H1 (cell line): Measurements from ENCODE around the gene CBLC. TPM values are rescaled to one million over a fixed set of nuclear protein-coding genes. Genes with fewer than 3 reads are reported as not detected.

Experiments
- CTCF ChIA-PET: fragments of 300-600 bp; sonication (Branson Sonifier 250); formaldehyde crosslinking; loops from one replicate; lab custom pipeline; 2021; ENCODE audit not compliant: partially characterized antibody; lab: Charles Lee
- POLR2A ChIA-PET: fragments of 300-600 bp; sonication (Branson Sonifier 250); formaldehyde crosslinking; loops from one replicate; lab custom pipeline; 2021; ENCODE audit warnings: inconsistent platforms; ENCODE audit not compliant: partially characterized antibody; lab: Charles Lee
- DNase-seq, 2 experiments: peaks; one replicate each; pipeline versions ENCODE4 v3.0.0 to v3.0.0-alpha.2; 2010 to 2022; ENCODE audit warnings: low spot score in 2 of 2, low read depth in 1 of 2, mixed read lengths in 1 of 2
- FAIRE-seq: peaks from 2 replicates; lab custom pipeline; 2011; peaks lifted over from hg19 to GRCh38; lab: Jason Lieb, UNC
- H2AFZ ChIP-seq: 2 replicates; pipeline ENCODE4 v1.8.1; 2012; ENCODE audit warnings: low read length, inconsistent platforms
- H2AK5ac ChIP-seq: 2 replicates; pipeline ENCODE4 v1.6.1; 2013; ENCODE audit warnings: low read depth, low read length
- H2BK120ac ChIP-seq: replicated peaks from 2 replicates; pipeline ENCODE3; 2013; ENCODE audit warnings: low read depth, low read length, inconsistent platforms
- H2BK12ac ChIP-seq: 2 replicates; pipeline ENCODE4 v1.6.1; 2013; ENCODE audit warnings: low read depth, low read length
- H2BK15ac ChIP-seq: 2 replicates; pipeline ENCODE4 v1.6.1; 2013; ENCODE audit warnings: low read length
- H2BK20ac ChIP-seq: 2 replicates; pipeline ENCODE4 v1.6.1; 2013; ENCODE audit warnings: low read length
- H2BK5ac ChIP-seq: 2 replicates; pipeline ENCODE4 v1.6.1; 2013; ENCODE audit warnings: low read depth, low read length
- H3K14ac ChIP-seq: 2 replicates; pipeline ENCODE4 v1.6.1; 2013; ENCODE audit warnings: inconsistent platforms; ENCODE audit not compliant: insufficient read length
- H3K18ac ChIP-seq: 2 replicates; pipeline ENCODE4 v1.6.1; 2013; ENCODE audit warnings: low read length; ENCODE audit errors: extremely low read depth
- H3K23ac ChIP-seq: 2 replicates; pipeline ENCODE4 v1.6.1; 2013; ENCODE audit warnings: inconsistent platforms; ENCODE audit not compliant: insufficient read length
- H3K23me2 ChIP-seq: 2 replicates; pipeline ENCODE4 v1.6.1; 2013; ENCODE audit warnings: low read depth, low read length
- H3K27ac ChIP-seq: 2 replicates; pipeline ENCODE4 v1.6.1; 2011; ENCODE audit warnings: low read depth, low read length, inconsistent platforms
- H3K27me3 ChIP-seq, 4 experiments: replicated peaks in 1 of 4; 1 replicate in 1 of 4; 2 replicates in 3 of 4; pipeline versions ENCODE4 v1.6.1 to v1.8.1; 2011 to 2013; ENCODE audit warnings: low read length in 3 of 4, mild to moderate bottlenecking in 3 of 4, inconsistent platforms in 2 of 4, mixed read lengths in 2 of 4, moderate library complexity in 1 of 4; ENCODE audit not compliant: control insufficient read depth in 3 of 4, insufficient read depth in 3 of 4; ENCODE audit errors: extremely low read depth in 1 of 4
- H3K36me3 ChIP-seq, 4 experiments: 2 replicates each; pipeline versions ENCODE4 v1.6.1 to v1.8.1; 2011 to 2013; ENCODE audit warnings: mild to moderate bottlenecking in 4 of 4, low read length in 3 of 4, moderate library complexity in 2 of 4, control low read depth in 1 of 4, inconsistent platforms in 1 of 4; ENCODE audit not compliant: insufficient read depth in 4 of 4, control insufficient read depth in 2 of 4
- H3K4ac ChIP-seq: replicated peaks from 2 replicates; pipeline ENCODE3; 2013; ENCODE audit warnings: low read length, low read depth, mixed read lengths, inconsistent platforms; ENCODE audit not compliant: insufficient read length
- H3K4me1 ChIP-seq, 4 experiments: replicated peaks in 1 of 4; 1 replicate in 1 of 4; 2 replicates in 3 of 4; pipeline versions ENCODE4 v1.6.1 to v1.8.1; 2011 to 2013; ENCODE audit warnings: low read length in 3 of 4, inconsistent platforms in 2 of 4, mixed read lengths in 1 of 4; ENCODE audit not compliant: insufficient read depth in 4 of 4, control insufficient read depth in 3 of 4
- H3K4me2 ChIP-seq, 2 experiments: 2 replicates each; pipeline versions ENCODE4 v1.6.1 to v1.8.1; 2011 to 2013; ENCODE audit warnings: low read depth in 2 of 2, low read length in 2 of 2, control low read depth in 1 of 2, inconsistent platforms in 1 of 2, mild to moderate bottlenecking in 1 of 2; ENCODE audit not compliant: insufficient read depth in 1 of 2
- H3K4me3 ChIP-seq, 4 experiments: fragments of 200-600, 300-600 bp in 1 of 4; sonication (generic), shearing (Covaris generic), sonication (Bioruptor Twin) in 1 of 4; 2 replicates each; pipeline versions ENCODE4 v1.5.1 to v1.8.1; 2011 to 2016; ENCODE audit warnings: low read length in 4 of 4, low read depth in 3 of 4, control low read depth in 2 of 4, inconsistent platforms in 2 of 4, mild to moderate bottlenecking in 2 of 4, mixed read lengths in 1 of 4, moderate library complexity in 1 of 4; ENCODE audit not compliant: insufficient read depth in 2 of 4; ENCODE audit errors: extremely low read depth in 1 of 4
- H3K56ac ChIP-seq: replicated peaks from 2 replicates; pipeline ENCODE3; 2013; ENCODE audit warnings: low read depth, mild to moderate bottlenecking, mixed read lengths, low read length, inconsistent platforms; ENCODE audit not compliant: insufficient read length
- H3K79me1 ChIP-seq: 2 replicates; pipeline ENCODE4 v1.6.1; 2013; ENCODE audit warnings: low read depth, low read length, control low read depth
- H3K79me2 ChIP-seq, 2 experiments: 2 replicates each; pipeline versions ENCODE4 v1.6.1 to v1.8.1; 2012 to 2013; ENCODE audit warnings: low read length in 2 of 2, mild to moderate bottlenecking in 2 of 2, inconsistent platforms in 1 of 2; ENCODE audit not compliant: insufficient read depth in 2 of 2, control insufficient read depth in 1 of 2
- H3K9ac ChIP-seq, 4 experiments: replicated peaks in 1 of 4; 1 replicate in 1 of 4; 2 replicates in 3 of 4; pipeline versions ENCODE4 v1.6.1 to v1.8.1; 2011 to 2013; ENCODE audit warnings: low read depth in 3 of 4, low read length in 3 of 4, control low read depth in 2 of 4, mild to moderate bottlenecking in 2 of 4, moderate library complexity in 2 of 4, inconsistent platforms in 1 of 4; ENCODE audit errors: extremely low read depth in 1 of 4
- H3K9me3 ChIP-seq, 2 experiments: 2 replicates each; pipeline versions ENCODE4 v1.6.1 to v1.8.1; 2012 to 2013; ENCODE audit warnings: mild to moderate bottlenecking in 2 of 2, moderate library complexity in 2 of 2, control low read depth in 1 of 2, inconsistent platforms in 1 of 2, low read depth in 1 of 2, low read length in 1 of 2, mixed read lengths in 1 of 2; ENCODE audit not compliant: insufficient read depth in 2 of 2
- H4K20me1 ChIP-seq, 2 experiments: replicated peaks in 1 of 2; 2 replicates each; pipeline versions ENCODE3 to v1.8.1; 2011 to 2013; ENCODE audit warnings: inconsistent platforms in 2 of 2, low read length in 2 of 2, mild to moderate bottlenecking in 1 of 2; ENCODE audit not compliant: insufficient read depth in 2 of 2, control insufficient read depth in 1 of 2
- H4K5ac ChIP-seq: 2 replicates; pipeline ENCODE4 v1.6.1; 2013; ENCODE audit warnings: low read length, low read depth, mixed read lengths, inconsistent platforms; ENCODE audit not compliant: insufficient read length
- H4K8ac ChIP-seq: 2 replicates; pipeline ENCODE4 v1.8.0; 2013; ENCODE audit warnings: mild to moderate bottlenecking, moderate library complexity, low read length, inconsistent platforms; ENCODE audit not compliant: insufficient read depth; ENCODE audit errors: extremely low read depth
- H4K91ac ChIP-seq: replicated peaks from 2 replicates; pipeline ENCODE3; 2013; ENCODE audit warnings: low read length, mixed read lengths, inconsistent platforms; ENCODE audit not compliant: insufficient read length
- ASH2L ChIP-seq: fragments of 200-600, 300-600 bp; sonication (generic); IDR thresholded peaks from one replicate; pipeline ENCODE4 v1.7.1; 2017; ENCODE audit warnings: low read length
- BCL11A ChIP-seq, 2 experiments: IDR thresholded peaks; one replicate each; pipeline ENCODE4 v1.6.1; 2011; ENCODE audit warnings: low read depth in 2 of 2, low read length in 2 of 2, mild to moderate bottlenecking in 2 of 2
- CHD2 ChIP-seq: IDR thresholded peaks from 2 replicates; pipeline ENCODE4 v1.6.1; 2012; ENCODE audit warnings: low read length, improper control_type of control experiment
- EZH2 ChIP-seq: fragments of 200-600 bp; sonication (generic); IDR thresholded peaks from 2 replicates; pipeline ENCODE4 v1.7.1; 2012; ENCODE audit warnings: low read depth, mild to moderate bottlenecking, moderate library complexity, low read length, inconsistent platforms; ENCODE audit not compliant: severe bottlenecking
- HDAC6 ChIP-seq: IDR thresholded peaks from one replicate; pipeline ENCODE4 v1.7.1; 2012; ENCODE audit warnings: low read depth, mild to moderate bottlenecking, inconsistent platforms, low read length, moderate library complexity
- KDM5A ChIP-seq: fragments of 200-600 bp; IDR thresholded peaks from 2 replicates; pipeline ENCODE4 v1.7.1; 2012; ENCODE audit warnings: mild to moderate bottlenecking, low read length, inconsistent platforms, mixed read lengths
- RAD21 ChIP-seq, 2 experiments: IDR thresholded peaks in 1 of 2; conservative IDR thresholded peaks in 1 of 2; 2 replicates each; pipeline ENCODE4 v1.6.1; 2011; ENCODE audit warnings: low read depth in 2 of 2, low read length in 2 of 2, improper control_type of control experiment in 1 of 2, inconsistent platforms in 1 of 2, mild to moderate bottlenecking in 1 of 2, moderate library complexity in 1 of 2
- RFX5 ChIP-seq: IDR thresholded peaks from 2 replicates; pipeline ENCODE4 v1.6.1; 2011; ENCODE audit warnings: low read depth, low read length, improper control_type of control experiment, borderline replicate concordance
- SIRT6 ChIP-seq: IDR thresholded peaks from one replicate; pipeline ENCODE4 v1.7.1; 2012; ENCODE audit warnings: low read length, inconsistent platforms
- SP1 ChIP-seq: IDR thresholded peaks from 2 replicates; pipeline ENCODE4 v1.6.1; 2011; ENCODE audit warnings: low read depth, low read length
- SP2 ChIP-seq: IDR thresholded peaks from 2 replicates; pipeline ENCODE4 v1.6.1; 2012; ENCODE audit warnings: mild to moderate bottlenecking, low read length, inconsistent platforms
- TCF12 ChIP-seq: IDR thresholded peaks from 2 replicates; pipeline ENCODE4 v1.6.1; 2011; ENCODE audit warnings: low read depth, mild to moderate bottlenecking, low read length
- WGBS, 2 experiments: shearing (Covaris generic) in 1 of 2; methylation state at CpG; one replicate each; pipeline versions ENCODE4 v1.1.6 to v1.1.7; 2013 to 2015; ENCODE audit warnings: low lambda C conversion rate in 2 of 2, mixed read lengths in 2 of 2, inconsistent platforms in 1 of 2, low coverage in 1 of 2, missing lambda C conversion rate in 1 of 2; ENCODE audit not compliant: insufficient replicate concordance in 2 of 2, insufficient coverage in 1 of 2, insufficient read length in 1 of 2; ENCODE audit errors: extremely low coverage in 1 of 2, missing lambda C conversion rate in 1 of 2; 5-methylcytosine and 5-hydroxymethylcytosine counted together
- polyA plus RNA-seq, 7 experiments: library from polyadenylated mRNA; depleted of rRNA in 3 of 7; stranded (reverse) in 5 of 7; unstranded in 2 of 7; fragments of >200 nt in 5 of 7; fragments of 200-250 nt in 2 of 7; gene quantifications; 1 replicate in 5 of 7; 2 replicates in 1 of 7; 4 replicates in 1 of 7; pipeline versions ENCODE4 v1.2.1 to v1.2.3, GENCODE V29; 2011 to 2013; ENCODE audit warnings: missing spikeins in 2 of 7, mixed read lengths in 2 of 7
- total RNA-seq: library from RNA; stranded (reverse); fragmentation: NEBNext Ultra II Directional; extraction: Animal tissue kit (Norgen Biotek cat#: 25700); gene quantifications from 2 replicates; pipeline ENCODE4 v1.2.1, GENCODE V29; 2021

Gene CBLC
- total and polyA plus RNA-seq, 2 of the 8 experiments (the other 6 are each of a cell fraction or from before 2014, with no cell fraction given): 17.4 to 35.7 TPM

GRCh38 chr19:44753932-44754749, 23.5 kb upstream of the CBLC start:
- Histone ChIP-seq H3K4me1 (peaks cover 16 to 42% (median 17%) of the 10 kb centered on the region in 4 experiments), H2BK5ac (no peak overlapping the region)
- no peak for FAIRE-seq
- TF ChIP-seq SIRT6: no peak
- TF ChIP-seq SP1: no peak
- no peak for TF ChIP-seq ASH2L
- TF ChIP-seq TCF12: no peak
- no peak for TF ChIP-seq EZH2
- no peak for TF ChIP-seq RAD21 (IDR thresholded peaks at IDR 0.05 in 1 of 2, conservative IDR thresholded peaks at IDR 0.05 in 1 of 2; ENCODE audit: low read depth in 2 of 2, low read length in 2 of 2)
- no peak for TF ChIP-seq CHD2
- no peak for TF ChIP-seq SP2
- TF ChIP-seq RFX5: no peak
- TF ChIP-seq BCL11A (IDR thresholded peaks at IDR 0.05; ENCODE audit: low read depth in 2 of 2, low read length in 2 of 2): no peak
- TF ChIP-seq KDM5A: no peak
- no peak for TF ChIP-seq HDAC6
- TF ChIP-seq, all 59 proteins: peak for 0
- 2% methylated on average over 26 of the region's 33 CpGs; no CpG with 5 or more reads in 1 of the 2 experiments for WGBS, 2 experiments
- Histone ChIP-seq H2AK5ac (no peak overlapping the region), H3K4me3 (peak overlapping the region; percentile 32 to 66 (median 39); a peak in 7 of 8 replicates), H3K18ac (peak overlapping the region; percentile 83), H2BK15ac (no peak overlapping the region), H4K5ac (no peak overlapping the region), H3K23me2 (peaks cover 29% of the 10 kb centered on the region), H4K8ac (no peak overlapping the region), H3K9me3 (no peaks in the 10 kb centered on the region), H3K27ac (no peak overlapping the region), H3K79me1 (no peaks in the 10 kb centered on the region), H3K4me2 (peak overlapping the region; percentile 73 to 96), H2AFZ (no peak overlapping the region; the same call in 1 of the 2 replicates), H4K91ac (no peak overlapping the region), H2BK20ac (no peak overlapping the region), H3K4ac (no peak overlapping the region), H3K36me3 (no peaks in the 10 kb centered on the region), H3K23ac (no peak overlapping the region), H3K14ac (no peak overlapping the region), H2BK120ac (peak overlapping the region; percentile 47), H3K9ac (no peak overlapping the region), H3K56ac (no peak overlapping the region), H2BK12ac (no peak overlapping the region), H3K79me2 (no peaks in the 10 kb centered on the region), H3K27me3 (peaks cover 35 to 77% (median 67%) of the 10 kb centered on the region in 4 experiments), H4K20me1 (peaks cover 0 to 6% of the 10 kb centered on the region in 2 experiments)
- ChIA-PET CTCF (interaction anchor here (0.5 to 4.0 kb wide), 8 partner anchors 10 to 59 kb away, joined by 3 to 32 read pairs (median 6); no protein-coding TSS in a partner anchor), POLR2A (interaction anchor here (0.9 to 1.7 kb wide), 4 partner anchors 10 to 94 kb away, joined by 3 to 6 read pairs (median 4); no protein-coding TSS in a partner anchor)
- DNase-seq: peak in 1 of 2 experiments; percentile 76
